Activated T-cell treated with anti-CD3 and anti-CD28 coated beads, Interleukin-2, amount 50 U/mL, for 72 hours (primary cell): ENCODE measurements around the gene ASCL1. TPM values are rescaled to one million over a fixed set of nuclear protein-coding genes. Genes with fewer than 3 reads are reported as not detected.
A peak's percentile ranks its signal among the peaks of the same experiment; 100 is the strongest.

Experiments
- ATAC-seq, 2 donors: fragments of 150-1000 bp; cut with Tn5 transposase; replicated peaks in 1 of 2; 2 replicates each; pipeline ENCODE4 v1.10.0; 2021; ENCODE audit warnings: moderate library complexity in 2 of 2, mild to moderate bottlenecking in 1 of 2
- DNase-seq, 2 donors: peaks; one replicate each; pipeline ENCODE4 v3.0.0; 2021 to 2022; ENCODE audit warnings: mixed read lengths in 1 of 2
- H3K27ac Mint-ChIP-seq: one replicate; pipeline ENCODE4 v1.8.0; 2022; ENCODE audit warnings: mild to moderate bottlenecking, moderate library complexity, mixed read lengths
- H3K27me3 Mint-ChIP-seq: one replicate; pipeline ENCODE4 v1.8.0; 2022; ENCODE audit warnings: low read depth, mixed read lengths
- H3K36me3 Mint-ChIP-seq, 2 donors: one replicate each; pipeline ENCODE4 v1.8.0; 2022; ENCODE audit warnings: mixed read lengths in 2 of 2, mild to moderate bottlenecking in 1 of 2; ENCODE audit not compliant: insufficient read depth in 2 of 2
- H3K4me1 Mint-ChIP-seq: one replicate; pipeline ENCODE4 v1.8.0; 2022; ENCODE audit warnings: low read depth, mixed read lengths
- H3K4me3 Mint-ChIP-seq, 2 donors: one replicate each; pipeline ENCODE4 v1.8.0; 2022; ENCODE audit warnings: mild to moderate bottlenecking in 2 of 2, mixed read lengths in 2 of 2, moderate library complexity in 2 of 2
- H3K9me3 Mint-ChIP-seq, 2 donors: one replicate each; pipeline ENCODE4 v1.8.0; 2022; ENCODE audit warnings: mixed read lengths in 2 of 2
- total RNA-seq, 2 donors: library from RNA; stranded (reverse); gene quantifications; one replicate each; pipeline ENCODE4 v1.2.3, GENCODE V29; 2022

The ASCL1 gene
- total RNA-seq, 2 donors from 2014 or later, result not detected

GRCh38 chr12:102956738-102957327 lies 641 bp upstream of the ASCL1 start:
- H3K27ac Mint-ChIP-seq, result no peak overlapping the region
- ATAC-seq, result no peak

GRCh38 chr12:102958073-102958829 lies 777 bp downstream of the ASCL1 start:
- Mint-ChIP-seq H3K27me3 (peaks cover 95% of the 10 kb centered on the region), H3K36me3 (peaks cover 2 to 4% of the 10 kb centered on the region in 2 donors), H3K4me1 (peaks cover 65% of the 10 kb centered on the region), H3K9me3 (no peaks in the 10 kb centered on the region), H3K27ac (no peak overlapping the region), H3K4me3 (peak overlapping the region; percentile 80 to 83)
- DNase-seq (peak; percentile 28 to 49), ATAC-seq (peak; percentile 30 to 48)

More at GRCh38 chr12:102956738-102957327, 641 bp upstream of the ASCL1 start:
- Mint-ChIP-seq H3K9me3 (no peaks in the 10 kb centered on the region), H3K4me3 (peak overlapping the region; percentile 75 to 83), H3K4me1 (peaks cover 58% of the 10 kb centered on the region), H3K27me3 (peaks cover 93% of the 10 kb centered on the region), H3K36me3 (peaks cover 0 to 4% of the 10 kb centered on the region in 2 donors)
- DNase-seq, result no peak

- H3K4me1 Mint-ChIP-seq, result peaks cover 60% of the 10 kb centered on the region
- no peak overlapping the region for H3K27ac Mint-ChIP-seq
- DNase-seq (no peak), ATAC-seq (no peak)
- H3K36me3 Mint-ChIP-seq, result peaks cover 2 to 5% of the 10 kb centered on the region in 2 donors
- H3K4me3 Mint-ChIP-seq, result peak overlapping the region; percentile 66 to 83
- peaks cover 95% of the 10 kb centered on the region for H3K27me3 Mint-ChIP-seq
- no peaks in the 10 kb centered on the region for H3K9me3 Mint-ChIP-seq
Measured at GRCh38 chr12:102958830-102959176, 1.3 kb downstream of the ASCL1 start.

- H3K9me3 Mint-ChIP-seq, result peaks cover 0 to 2% of the 10 kb centered on the region in 2 donors
- H3K27me3 Mint-ChIP-seq, result peaks cover 95% of the 10 kb centered on the region
- DNase-seq, result no peak
- no peak for ATAC-seq
- H3K4me3 Mint-ChIP-seq, result peak overlapping the region; percentile 66 to 83
- no peak overlapping the region for H3K27ac Mint-ChIP-seq
- peaks cover 54% of the 10 kb centered on the region for H3K4me1 Mint-ChIP-seq
- peaks cover 6 to 8% of the 10 kb centered on the region in 2 donors for H3K36me3 Mint-ChIP-seq
Measured at GRCh38 chr12:102959391-102959790, 1.9 kb downstream of the ASCL1 start.

GRCh38 chr12:102960766-102961465 lies 3.4 kb downstream of the ASCL1 start:
- Mint-ChIP-seq H3K4me1 (peaks cover 57% of the 10 kb centered on the region), H3K27ac (no peak overlapping the region), H3K36me3 (peaks cover 11 to 14% of the 10 kb centered on the region in 2 donors), H3K9me3 (peaks cover 0 to 2% of the 10 kb centered on the region in 2 donors), H3K27me3 (peaks cover 95% of the 10 kb centered on the region), H3K4me3 (peak overlapping the region; percentile 76 to 82)
- ATAC-seq (no peak), DNase-seq (no peak)

- Mint-ChIP-seq H3K4me3 (peak overlapping the region; percentile 76 to 82), H3K4me1 (peaks cover 57% of the 10 kb centered on the region), H3K9me3 (peaks cover 0 to 2% of the 10 kb centered on the region in 2 donors), H3K27ac (no peak overlapping the region), H3K27me3 (peaks cover 96% of the 10 kb centered on the region), H3K36me3 (peaks cover 11 to 13% of the 10 kb centered on the region in 2 donors)
- DNase-seq (no peak), ATAC-seq (no peak)
Measured at GRCh38 chr12:102961466-102961855, 4.0 kb downstream of the ASCL1 start.

GRCh38 chr12:102962532-102962931 lies 5.1 kb downstream of the ASCL1 start:
- H3K4me3 Mint-ChIP-seq, result peak overlapping the region; percentile 76 to 82
- no peak overlapping the region for H3K27ac Mint-ChIP-seq
- H3K36me3 Mint-ChIP-seq, result peaks cover 11% of the 10 kb centered on the region in 2 donors
- H3K9me3 Mint-ChIP-seq, result peaks cover 0 to 2% of the 10 kb centered on the region in 2 donors
- no peak for ATAC-seq
- H3K4me1 Mint-ChIP-seq, result peaks cover 49% of the 10 kb centered on the region
- peaks cover 96% of the 10 kb centered on the region for H3K27me3 Mint-ChIP-seq
- no peak for DNase-seq

GRCh38 chr12:102962986-102963385 lies 5.5 kb downstream of the ASCL1 start:
- peaks cover 11% of the 10 kb centered on the region in 2 donors for H3K36me3 Mint-ChIP-seq
- peaks cover 96% of the 10 kb centered on the region for H3K27me3 Mint-ChIP-seq
- DNase-seq (no peak), ATAC-seq (no peak)
- no peak overlapping the region for H3K27ac Mint-ChIP-seq
- H3K4me1 Mint-ChIP-seq, result peaks cover 49% of the 10 kb centered on the region
- H3K9me3 Mint-ChIP-seq, result peaks cover 0 to 3% of the 10 kb centered on the region in 2 donors
- peak overlapping the region; percentile 76 to 82 for H3K4me3 Mint-ChIP-seq

GRCh38 chr12:102963796-102964195 lies 6.3 kb downstream of the ASCL1 start:
- DNase-seq (no peak), ATAC-seq (no peak)
- Mint-ChIP-seq H3K36me3 (peaks cover 11% of the 10 kb centered on the region in 2 donors), H3K27ac (no peak overlapping the region), H3K4me1 (peaks cover 47% of the 10 kb centered on the region), H3K27me3 (peaks cover 100% of the 10 kb centered on the region), H3K4me3 (no peak overlapping the region), H3K9me3 (peaks cover 0 to 3% of the 10 kb centered on the region in 2 donors)

GRCh38 chr12:102964872-102965271 lies 7.4 kb downstream of the ASCL1 start:
- Mint-ChIP-seq H3K27ac (no peak overlapping the region), H3K36me3 (peaks cover 11% of the 10 kb centered on the region in 2 donors), H3K27me3 (peaks cover 96% of the 10 kb centered on the region), H3K9me3 (peaks cover 0 to 3% of the 10 kb centered on the region in 2 donors), H3K4me3 (peak overlapping the region; percentile 74 to 90), H3K4me1 (peaks cover 40% of the 10 kb centered on the region)
- ATAC-seq (peak; percentile 56 to 66), DNase-seq (peak in 1 of 2 donors; percentile 17)

- no peak for DNase-seq
- H3K27me3 Mint-ChIP-seq, result peaks cover 96% of the 10 kb centered on the region
- H3K4me3 Mint-ChIP-seq, result peak overlapping the region; percentile 74 to 90
- ATAC-seq, result peak in 1 of 2 donors; percentile 7
- H3K4me1 Mint-ChIP-seq, result peaks cover 40% of the 10 kb centered on the region
- H3K9me3 Mint-ChIP-seq, result peaks cover 0 to 3% of the 10 kb centered on the region in 2 donors
- no peak overlapping the region for H3K27ac Mint-ChIP-seq
- H3K36me3 Mint-ChIP-seq, result peaks cover 11% of the 10 kb centered on the region in 2 donors
Measured at GRCh38 chr12:102965281-102966155, 8.0 kb downstream of the ASCL1 start.

- no peak overlapping the region for H3K27ac Mint-ChIP-seq
- H3K36me3 Mint-ChIP-seq, result peaks cover 11% of the 10 kb centered on the region in 2 donors
- DNase-seq, result no peak
- peaks cover 37% of the 10 kb centered on the region for H3K4me1 Mint-ChIP-seq
- peaks cover 96% of the 10 kb centered on the region for H3K27me3 Mint-ChIP-seq
- ATAC-seq, result no peak
- H3K4me3 Mint-ChIP-seq, result no peak overlapping the region
- peaks cover 0 to 3% of the 10 kb centered on the region in 2 donors for H3K9me3 Mint-ChIP-seq
Measured at GRCh38 chr12:102966200-102966863, 8.9 kb downstream of the ASCL1 start.
